K562 (cell line): ENCODE data around the gene CPNE9. TPM values are rescaled to one million over a fixed set of nuclear protein-coding genes. Genes with fewer than 3 reads are reported as not detected.

Source experiments
- AFF4 ChIP-seq: sonication (generic); formaldehyde crosslinking; IDR thresholded peaks from 2 replicates; pipeline ENCODE4 v1.8.0; 2023; ENCODE audit warnings: mild to moderate bottlenecking, missing genetic modification reagents
- CC2D1A ChIP-seq: fragments of 450-650 bp; IDR thresholded peaks from 2 replicates; pipeline ENCODE4 v1.6.1; 2017; ENCODE audit warnings: mild to moderate bottlenecking
- CREBBP ChIP-seq: IDR thresholded peaks from one replicate; pipeline ENCODE4 v1.6.1; 2012; ENCODE audit warnings: low read depth, mild to moderate bottlenecking, control low read depth, inconsistent platforms, low read length
- EP300 ChIP-seq: IDR thresholded peaks from 2 replicates; pipeline ENCODE4 v1.6.1; 2012; ENCODE audit warnings: low read length, improper control_type of control experiment
- GATA2 ChIP-seq: sonication (generic); formaldehyde crosslinking; IDR thresholded peaks from 2 replicates; pipeline ENCODE4 v1.4.0; 2020; ENCODE audit warnings: mild to moderate bottlenecking, missing genetic modification reagents
- HNRNPK ChIP-seq: fragments of 200-400 bp; formaldehyde crosslinking; IDR thresholded peaks from one replicate; pipeline ENCODE4 v1.6.1; 2018; ENCODE audit warnings: mild to moderate bottlenecking, low read depth, low read length; ENCODE audit not compliant: poor library complexity, severe bottlenecking
- ILF3 ChIP-seq: fragments of 450-650 bp; IDR thresholded peaks from 2 replicates; pipeline ENCODE4 v1.6.1; 2018; ENCODE audit warnings: antibody characterized with exemption, mild to moderate bottlenecking, moderate library complexity, borderline replicate concordance
- MXD1 ChIP-seq: fragments of 250-450 bp; sonication (Bioruptor Pico); IDR thresholded peaks from 2 replicates; pipeline ENCODE4 v1.8.0; 2021; ENCODE audit warnings: borderline replicate concordance, mild to moderate bottlenecking, moderate library complexity; ENCODE audit not compliant: poor library complexity, severe bottlenecking
- MYC ChIP-seq, 2 experiments: fragments of 250-450 bp in 1 of 2; sonication (Bioruptor Pico) in 1 of 2; IDR thresholded peaks; 2 replicates each; pipeline versions ENCODE4 v1.5.1 to v1.6.1; 2012 to 2021; ENCODE audit warnings: low read depth in 2 of 2, borderline replicate concordance in 1 of 2, improper control_type of control experiment in 1 of 2, low read length in 1 of 2, mild to moderate bottlenecking in 1 of 2, moderate library complexity in 1 of 2
- PPARD ChIP-seq: fragments of 250-450 bp; sonication (Bioruptor Pico); IDR thresholded peaks from 2 replicates; pipeline ENCODE4 v1.8.0; 2022; ENCODE audit warnings: inconsistent platforms, mild to moderate bottlenecking, moderate library complexity
- SMAD4 ChIP-seq: fragments of 250-450 bp; sonication (Bioruptor Pico); conservative IDR thresholded peaks from 2 replicates; pipeline ENCODE4 v1.8.0; 2021; ENCODE audit warnings: inconsistent platforms, mild to moderate bottlenecking, moderate library complexity
- THRA ChIP-seq: fragments of 450-650 bp; IDR thresholded peaks from 2 replicates; pipeline ENCODE4 v1.6.1; 2017; ENCODE audit warnings: mild to moderate bottlenecking, moderate library complexity
- USF1 ChIP-seq: sonication (generic); formaldehyde crosslinking; IDR thresholded peaks from 2 replicates; pipeline ENCODE4 v1.9.0; 2022; ENCODE audit warnings: mild to moderate bottlenecking, missing genetic modification reagents
- VEZF1 ChIP-seq: fragments of 200-800 bp; sonication (Bioruptor generic); IDR thresholded peaks from 2 replicates; pipeline ENCODE4 v1.6.1; 2017; ENCODE audit warnings: missing genetic modification characterization, missing compliant biosample characterization
- ZNF239 ChIP-seq: fragments of 250-450 bp; sonication (Bioruptor Pico); IDR thresholded peaks from 2 replicates; pipeline ENCODE4 v1.4.0; 2020; ENCODE audit warnings: mild to moderate bottlenecking
- polyA plus RNA-seq, 8 experiments: library from polyadenylated mRNA; depleted of rRNA in 4 of 8; stranded (reverse) in 5 of 8; unstranded in 3 of 8; fragments of >200 nt; fragmentation: Nextera tagmentation in 2 of 8; fragmentation: Illumina TruSeq in 1 of 8; extraction: Ambion mirVana in 2 of 8; extraction: Trizol in 1 of 8; gene quantifications; 2 replicates each; pipeline versions ENCODE4 v1.2.1 to v1.2.3, GENCODE V29; 2011 to 2014; ENCODE audit warnings: inconsistent platforms in 1 of 8, missing spikeins in 1 of 8
- total RNA-seq, 7 experiments: library from RNA; depleted of rRNA in 6 of 7; stranded (reverse); fragments of >200 nt in 6 of 7; fragmentation: Illumina TruSeq in 2 of 7; extraction: Trizol in 2 of 7; gene quantifications; 2 replicates each; pipeline versions ENCODE4 v1.2.1 to v1.2.3, GENCODE V29; 2011 to 2021; ENCODE audit warnings: low replicate concordance in 1 of 7

CPNE9 gene
- total and polyA plus RNA-seq, 9 of the 15 experiments (the other 6 are each of a cell fraction or from before 2014, with no cell fraction given), result 0.22 to 0.56 (median 0.29) TPM; not detected in 3

- TF ChIP-seq GATA2 (CRISPR knock-in tag) (no peak), MXD1 (CRISPR knock-in tag) (no peak), MYC (IDR thresholded peaks at IDR 0.05; ENCODE audit: low read depth, low read length) (peak; percentile 84), MYC (CRISPR knock-in tag; IDR thresholded peaks at IDR 0.05; ENCODE audit: borderline replicate concordance, low read depth) (peak; percentile 76; the same call in 1 of the 2 replicates), HNRNPK (peak; percentile 55), USF1 (peak; percentile 75), PPARD (CRISPR knock-in tag) (no peak), THRA (no peak), VEZF1 (CRISPR knock-in tag) (peak; percentile 98), SMAD4 (peak; percentile 99), CREBBP (no peak), EP300 (peak; percentile 99), AFF4 (no peak), ZNF239 (CRISPR knock-in tag) (no peak), CC2D1A (no peak), ILF3 (no peak)
Measured at GRCh38 chr3:9731206-9732079, 27.8 kb downstream of the CPNE9 start, which contains the start of gene BRPF1 (continued).
